Pancreas (tissue), 10 donors: ENCODE results near the gene N4BP2. TPM values are rescaled to one million over a fixed set of nuclear protein-coding genes. Genes with fewer than 3 reads are reported as not detected.

ENCODE experiments used
- ATAC-seq, 4 donors: fragments of 200-7000 bp; cut with Tn5 transposase; one replicate each; pipeline versions ENCODE4 v1.8.0 to v1.9.1; 2020; ENCODE audit warnings: mild to moderate bottlenecking in 4 of 4, moderate library complexity in 4 of 4
- DNase-seq, 6 donors: peaks; one replicate each; pipeline ENCODE4 v3.0.0-alpha.2; 2020
- FAIRE-seq: peaks from 2 replicates; lab custom pipeline; 2012; peaks lifted over from hg19 to GRCh38; lab: Jason Lieb, UNC
- H3K27ac ChIP-seq, 4 donors: fragments of 200-600 bp; sonication (generic); 1 replicate in 3 of 4; 2 replicates in 1 of 4; pipeline versions ENCODE4 v1.5.0 to v1.8.0; 2020
- H3K27me3 ChIP-seq, 4 donors: fragments of 200-600 bp; one replicate each; pipeline ENCODE4 v1.8.0; 2021
- H3K36me3 ChIP-seq, 3 donors: fragments of 200-600 bp; sonication (generic) in 1 of 3; one replicate each; pipeline versions ENCODE4 v1.5.0 to v1.8.0; 2020 to 2021
- H3K4me1 ChIP-seq, 3 donors: fragments of 200-600 bp; one replicate each; pipeline ENCODE4 v1.8.0; 2021
- H3K4me3 ChIP-seq, 4 donors: fragments of 200-600 bp; sonication (generic) in 2 of 4; one replicate each; pipeline versions ENCODE4 v1.5.0 to v1.8.0; 2020 to 2021
- H3K9me3 ChIP-seq, 4 donors: fragments of 200-600 bp; one replicate each; pipeline ENCODE4 v1.8.0; 2021
- CTCF ChIP-seq, 4 donors: fragments of 200-600 bp; sonication (generic) in 3 of 4; IDR thresholded peaks; one replicate each; pipeline versions ENCODE4 v1.5.0 to v1.8.0; 2021; ENCODE audit warnings: antibody characterized with exemption in 4 of 4
- WGBS, 2 donors: extraction: QIAGEN DNeasy Blood & Tissue Kit; methylation state at CpG; one replicate each; pipeline ENCODE4 v1.1.7; 2013; 5-methylcytosine and 5-hydroxymethylcytosine counted together
- intact Hi-C, 3 donors: fragments of 100-400 bp; cut with DNase I; formaldehyde crosslinking; loops; one replicate each; pipeline versions ENCODE4 v1.11.1 to v1.14.2; 2022
- polyA plus RNA-seq, 2 donors: library from polyadenylated mRNA; stranded (reverse); fragments of 200-250 nt; gene quantifications; one replicate each; pipeline ENCODE4 v1.2.3, GENCODE V29; 2013
- total RNA-seq, 6 donors: library from RNA; stranded (reverse); fragmentation: NEBNext Ultra II Directional in 4 of 6; extraction: Animal tissue kit (Norgen Biotek cat#: 25700) in 4 of 6; gene quantifications; one replicate each; pipeline versions ENCODE4 v1.2.1 to v1.2.4, GENCODE V29; 2021 to 2023
- donor health status: healthy with polysubstance abuse.
- donor health status: DM: no; HTN: no; CAD: no; lungs with moderate emphysema.
- donor health status: DM: no; HTN: no; CAD: no.
- donor health status: control.
- donor health status: control.
- donor health status: Bipolar disorder and iron deficiency.
- donor health status: DM: yes; HTN: yes; CAD: no.
- donor health status: DM: no; HTN: no; CAD: no.
- donor health status: DM: no; HTN: no; CAD: no.
- donor health status: DM: yes; HTN: yes; CAD: no.

N4BP2 gene
- total and polyA plus RNA-seq, 8 donors = 1.6 to 13.4 (median 11.2) TPM

DNA sequence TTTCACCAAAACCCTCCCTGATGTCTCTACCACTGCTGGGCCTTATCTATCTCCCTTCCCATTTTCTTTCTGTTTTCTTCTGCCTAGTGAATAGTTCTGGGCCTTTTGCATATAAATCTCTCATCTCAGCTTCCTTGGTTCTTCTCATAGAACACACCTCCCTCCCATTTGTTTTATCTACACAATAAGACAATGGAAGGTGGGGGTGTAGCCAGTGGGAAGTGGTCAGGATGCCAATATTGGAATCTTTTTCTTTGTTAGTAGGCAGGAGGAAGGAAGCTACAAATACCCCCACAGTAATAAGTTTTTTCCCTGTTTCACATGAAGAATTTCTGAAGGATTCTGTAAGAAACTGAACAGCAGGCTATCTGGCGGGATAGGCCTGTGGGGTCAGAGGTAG is 109.3 kb downstream of the N4BP2 start:
- 96 to 100% methylated on average over 1 of the region's 1 CpG for WGBS, 2 donors
- no peaks in the 10 kb centered on the region for H3K27me3 ChIP-seq
- H3K27ac ChIP-seq = no peak overlapping the region
- FAIRE-seq (no peak), ATAC-seq (no peak), DNase-seq (no peak)
- intact Hi-C loops = no loop called here
- H3K9me3 ChIP-seq = no peaks in the 10 kb centered on the region
- no peaks in the 10 kb centered on the region for H3K4me1 ChIP-seq
- no peak overlapping the region for H3K4me3 ChIP-seq
- TF ChIP-seq CTCF (IDR thresholded peaks at IDR 0.05) = no peak
- no peaks in the 10 kb centered on the region for H3K36me3 ChIP-seq

GRCh38 chr4:40168070-40168469 is 111.4 kb downstream of the N4BP2 start:
- no peaks in the 10 kb centered on the region for H3K4me1 ChIP-seq
- no peak overlapping the region for H3K27ac ChIP-seq
- intact Hi-C loops = no loop called here
- no peaks in the 10 kb centered on the region for H3K27me3 ChIP-seq
- DNase-seq = no peak
- TF ChIP-seq CTCF (IDR thresholded peaks at IDR 0.05) = no peak
- no peaks in the 10 kb centered on the region for H3K9me3 ChIP-seq
- no peak overlapping the region for H3K4me3 ChIP-seq
- no peaks in the 10 kb centered on the region for H3K36me3 ChIP-seq
- peak; percentile 60 for FAIRE-seq
- no peak for ATAC-seq

DNA sequence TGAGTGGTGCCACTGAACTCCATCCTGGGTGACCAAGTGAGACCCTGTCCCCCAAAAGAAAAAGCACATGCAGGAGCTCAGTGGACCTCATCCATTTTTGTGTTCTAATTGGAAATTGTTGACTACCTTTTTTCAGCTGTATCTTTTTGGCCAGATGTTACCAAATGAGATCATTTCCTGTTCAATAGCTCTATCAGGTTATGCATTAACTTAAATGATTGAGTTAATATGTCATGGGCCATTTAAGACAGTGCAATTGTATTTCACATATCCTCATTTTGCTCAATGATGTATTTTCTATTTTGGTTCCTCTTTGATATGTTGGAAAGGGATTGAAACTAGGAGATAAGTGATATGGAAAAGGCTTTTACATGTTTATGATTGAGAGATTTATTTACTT is 113.9 kb downstream of the N4BP2 start:
- H3K27me3 ChIP-seq = no peaks in the 10 kb centered on the region
- no peaks in the 10 kb centered on the region for H3K9me3 ChIP-seq
- DNase-seq (no peak), FAIRE-seq (no peak), ATAC-seq (peak in 2 of 4 donors; percentile 28 to 51)
- no peaks in the 10 kb centered on the region for H3K36me3 ChIP-seq
- H3K27ac ChIP-seq = no peak overlapping the region
- no peak for TF ChIP-seq CTCF (IDR thresholded peaks at IDR 0.05)
- H3K4me3 ChIP-seq = no peak overlapping the region
- intact Hi-C loops = no loop called here
- no peaks in the 10 kb centered on the region for H3K4me1 ChIP-seq

- Histone ChIP-seq H3K36me3 (no peaks in the 10 kb centered on the region), H3K27me3 (no peaks in the 10 kb centered on the region), H3K27ac (no peak overlapping the region), H3K4me3 (no peak overlapping the region), H3K9me3 (no peaks in the 10 kb centered on the region), H3K4me1 (peaks cover 0 to 6% (median 0%) of the 10 kb centered on the region in 3 donors)
- DNase-seq = no peak
- intact Hi-C loops = no loop called here
- FAIRE-seq = no peak
- 46 to 58% methylated on average over 4 of the region's 4 CpGs for WGBS, 2 donors
- ATAC-seq = no peak
- TF ChIP-seq CTCF (IDR thresholded peaks at IDR 0.05) = no peak
Measured at GRCh38 chr4:40173470-40173875, 116.8 kb downstream of the N4BP2 start.

GRCh38 chr4:40176602-40177001 is 120.0 kb downstream of the N4BP2 start:
- no peaks in the 10 kb centered on the region for H3K9me3 ChIP-seq
- ATAC-seq (peak in 3 of 4 donors; percentile 48 to 60 (median 50)), FAIRE-seq (no peak), DNase-seq (peak in 1 of 6 donors; percentile 20)
- TF ChIP-seq CTCF (IDR thresholded peaks at IDR 0.05) = no peak
- H3K27ac ChIP-seq = no peak overlapping the region
- no peaks in the 10 kb centered on the region for H3K36me3 ChIP-seq
- peaks cover 0 to 6% (median 0%) of the 10 kb centered on the region in 3 donors for H3K4me1 ChIP-seq
- peak overlapping the region in 1 of 4 donors; percentile 21 for H3K4me3 ChIP-seq
- 32 to 33% methylated on average over 10 of the region's 10 CpGs for WGBS, 2 donors
- intact Hi-C loops = no loop called here
- no peaks in the 10 kb centered on the region for H3K27me3 ChIP-seq
